Neuronal stem cell (in vitro differentiated cells): ENCODE results near the gene BORCS8.

Source experiments
- DNase-seq: peaks from one replicate; pipeline ENCODE4 v3.0.0-alpha.2; 2013; ENCODE audit warnings: low spot score
- H2AFZ ChIP-seq: one replicate; pipeline ENCODE4 v1.6.1; 2013; ENCODE audit warnings: mild to moderate bottlenecking, low read length, inconsistent platforms
- H2AK5ac ChIP-seq: 2 replicates; pipeline ENCODE4 v1.6.1; 2013; ENCODE audit warnings: low read depth, mild to moderate bottlenecking, inconsistent platforms, low read length, moderate library complexity, mixed read lengths
- H2BK120ac ChIP-seq: 2 replicates; pipeline ENCODE4 v1.6.1; 2013; ENCODE audit warnings: low read depth, mild to moderate bottlenecking, inconsistent platforms, low read length, moderate library complexity, mixed read lengths
- H2BK12ac ChIP-seq: one replicate; pipeline ENCODE4 v1.6.1; 2013; ENCODE audit warnings: low read length, inconsistent platforms
- H2BK15ac ChIP-seq: 2 replicates; pipeline ENCODE4 v1.6.1; 2013; ENCODE audit warnings: mild to moderate bottlenecking, low read length, inconsistent platforms, mixed read lengths
- H2BK5ac ChIP-seq: one replicate; pipeline ENCODE4 v1.6.1; 2013; ENCODE audit warnings: inconsistent platforms, mild to moderate bottlenecking, low read length, moderate library complexity
- H3K14ac ChIP-seq: one replicate; pipeline ENCODE4 v1.6.1; 2013; ENCODE audit warnings: low read length, inconsistent platforms
- H3K18ac ChIP-seq: 2 replicates; pipeline ENCODE4 v1.6.1; 2013; ENCODE audit warnings: low read length, inconsistent platforms
- H3K23ac ChIP-seq: 2 replicates; pipeline ENCODE4 v1.6.1; 2013; ENCODE audit warnings: low read depth, mild to moderate bottlenecking, mixed read lengths, low read length, inconsistent platforms; ENCODE audit not compliant: poor library complexity
- H3K27ac ChIP-seq: replicated peaks from 3 replicates; pipeline ENCODE4 v1.5.1; 2013; ENCODE audit warnings: low read length, inconsistent platforms
- H3K27me3 ChIP-seq, 3 experiments: 2 replicates each; pipeline ENCODE4 v1.6.1; 2013; ENCODE audit warnings: low read length in 3 of 3, mild to moderate bottlenecking in 2 of 3, inconsistent platforms in 1 of 3, low read depth in 1 of 3, mixed read lengths in 1 of 3, moderate library complexity in 1 of 3; ENCODE audit not compliant: control insufficient read depth in 3 of 3, insufficient read depth in 3 of 3
- H3K36me3 ChIP-seq, 2 donors: replicated peaks in 1 of 2; 2 replicates each; pipeline ENCODE4 v1.6.1; 2013; ENCODE audit warnings: low read length in 2 of 2; ENCODE audit not compliant: control insufficient read depth in 2 of 2, insufficient read depth in 2 of 2
- H3K4ac ChIP-seq: 2 replicates; pipeline ENCODE4 v1.6.1; 2013; ENCODE audit warnings: inconsistent platforms, mild to moderate bottlenecking, low read length, moderate library complexity
- H3K4me1 ChIP-seq, 2 donors: 1 replicate in 1 of 2; 2 replicates in 1 of 2; pipeline ENCODE4 v1.6.1; 2013; ENCODE audit warnings: low read length in 2 of 2, low read depth in 1 of 2; ENCODE audit not compliant: control insufficient read depth in 2 of 2, insufficient read depth in 1 of 2
- H3K4me2 ChIP-seq: one replicate; pipeline ENCODE4 v1.6.1; 2013; ENCODE audit warnings: mild to moderate bottlenecking, low read length, inconsistent platforms; ENCODE audit not compliant: insufficient read depth, poor library complexity, severe bottlenecking
- H3K4me3 ChIP-seq, 2 donors: 2 replicates each; pipeline ENCODE4 v1.5.1; 2013; ENCODE audit warnings: low read length in 2 of 2, mild to moderate bottlenecking in 2 of 2, inconsistent platforms in 1 of 2, moderate library complexity in 1 of 2
- H3K79me1 ChIP-seq: one replicate; pipeline ENCODE4 v1.6.1; 2013; ENCODE audit warnings: low read depth, mild to moderate bottlenecking, inconsistent platforms, low read length, moderate library complexity
- H3K9ac ChIP-seq: one replicate; pipeline ENCODE4 v1.6.1; 2013; ENCODE audit warnings: mild to moderate bottlenecking, low read depth, low read length, inconsistent platforms; ENCODE audit not compliant: poor library complexity
- H3K9me3 ChIP-seq, 2 donors: replicated peaks in 1 of 2; 2 replicates each; pipeline versions ENCODE3 to v1.6.1; 2013; ENCODE audit warnings: low read length in 2 of 2, mild to moderate bottlenecking in 2 of 2, inconsistent platforms in 1 of 2, low read depth in 1 of 2, mixed read lengths in 1 of 2, moderate library complexity in 1 of 2; ENCODE audit not compliant: control insufficient read depth in 2 of 2, insufficient read depth in 1 of 2
- H4K8ac ChIP-seq: one replicate; pipeline ENCODE4 v1.6.1; 2013; ENCODE audit warnings: low read depth, mild to moderate bottlenecking, inconsistent platforms, low read length, moderate library complexity
- H4K91ac ChIP-seq: one replicate; pipeline ENCODE4 v1.6.1; 2013; ENCODE audit warnings: low read length, low read depth, mild to moderate bottlenecking, inconsistent platforms; ENCODE audit not compliant: poor library complexity
- WGBS, 2 donors: extraction: QIAGEN DNeasy Blood & Tissue Kit; methylation state at CpG; one replicate each; pipeline ENCODE4 v1.1.7; 2013; ENCODE audit warnings: missing lambda C conversion rate in 2 of 2, mixed read lengths in 1 of 2; ENCODE audit not compliant: insufficient read length in 2 of 2, insufficient replicate concordance in 1 of 2; ENCODE audit errors: extremely low coverage in 2 of 2; 5-methylcytosine and 5-hydroxymethylcytosine counted together

The BORCS8 gene

DNA sequence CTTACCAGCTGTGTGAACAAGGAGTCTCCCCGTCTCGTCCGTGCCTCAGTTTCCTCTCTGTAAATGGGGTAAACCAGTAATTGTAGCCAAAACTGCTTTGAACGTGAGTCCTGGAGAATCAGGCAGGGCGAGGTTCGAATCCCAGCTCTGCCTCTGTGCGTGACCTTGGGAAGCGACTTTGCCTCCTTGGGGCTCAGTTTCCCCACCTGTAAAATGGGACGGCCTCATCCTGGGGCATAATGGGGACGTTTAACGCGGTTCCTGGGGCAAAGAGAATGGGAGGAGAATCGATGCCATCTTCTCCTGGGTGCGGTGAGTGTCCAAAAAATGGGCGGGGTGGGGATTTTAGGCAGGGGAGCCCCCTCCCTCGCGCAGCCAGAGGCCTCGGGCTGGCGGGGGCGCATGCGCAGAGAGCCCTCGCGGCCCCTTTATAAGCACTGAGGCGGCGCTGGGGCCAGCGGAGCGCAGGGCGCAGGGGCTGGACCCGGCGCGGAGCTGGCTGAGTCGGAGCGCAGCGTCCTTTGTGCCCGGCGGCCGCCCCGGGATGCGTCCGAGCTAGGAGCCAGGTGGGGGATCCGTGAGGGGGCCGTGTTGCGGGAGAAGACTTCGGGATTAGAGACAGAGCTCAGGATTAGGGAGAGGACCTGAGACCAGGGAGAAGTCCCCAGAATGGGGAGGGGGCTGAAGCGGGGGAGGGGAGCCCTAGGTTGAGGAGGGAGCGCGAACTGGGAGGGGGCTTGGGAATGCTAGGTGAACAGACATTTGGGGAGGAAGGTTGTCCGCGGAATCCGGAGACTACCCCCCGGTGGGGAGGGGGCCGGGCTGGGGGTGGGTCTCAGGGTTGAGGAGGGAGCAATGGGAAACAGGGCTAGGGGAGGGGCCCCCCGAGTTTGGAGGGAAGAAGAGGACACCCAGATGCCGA, 19.8 kb upstream of the BORCS8 start, which contains the start of gene NCAN:
TSS of gene NCAN (plus strand) at position 460 of the 922 bp plus-strand sequence. CDS start 4,996 bp downstream, outside the sequence.
- peak; percentile 42 for DNase-seq
- peaks cover 0 to 6% of the 10 kb centered on the region in 2 donors for H3K9me3 ChIP-seq
- H3K4me3 ChIP-seq: peak within 1 kb of the TSS; percentile 52 to 74
- H3K23ac ChIP-seq: peak within 1 kb of the TSS; percentile 68
- peaks cover 0 to 34% (median 0%) of the 10 kb centered on the region in 3 experiments for H3K27me3 ChIP-seq
- H2BK12ac ChIP-seq: no peak within 1 kb of the TSS
- H3K79me1 ChIP-seq: peaks cover 2% of the 10 kb centered on the region
- H3K18ac ChIP-seq: peak within 1 kb of the TSS; percentile 60
- no peak within 1 kb of the TSS for H4K8ac ChIP-seq
- H3K4ac ChIP-seq: no peak within 1 kb of the TSS
- no peak within 1 kb of the TSS for H2BK5ac ChIP-seq
- peak within 1 kb of the TSS; percentile 34 for H3K9ac ChIP-seq
- H4K91ac ChIP-seq: no peak within 1 kb of the TSS
- peak within 1 kb of the TSS; percentile 9 for H3K14ac ChIP-seq
- H3K4me2 ChIP-seq: peak within 1 kb of the TSS; percentile 67
- no peak within 1 kb of the TSS for H2BK120ac ChIP-seq
- peaks cover 0 to 8% of the 10 kb centered on the region in 2 donors for H3K36me3 ChIP-seq
- H3K27ac ChIP-seq: no peak within 1 kb of the TSS
- H2AFZ ChIP-seq: peak within 1 kb of the TSS; percentile 88
- H2BK15ac ChIP-seq: no peak within 1 kb of the TSS
- H3K4me1 ChIP-seq: peaks cover 13 to 23% of the 10 kb centered on the region in 2 donors
- no CpG with 5 or more reads among the region's 54 CpGs for WGBS, 2 donors
- H2AK5ac ChIP-seq: no peak within 1 kb of the TSS

DNA sequence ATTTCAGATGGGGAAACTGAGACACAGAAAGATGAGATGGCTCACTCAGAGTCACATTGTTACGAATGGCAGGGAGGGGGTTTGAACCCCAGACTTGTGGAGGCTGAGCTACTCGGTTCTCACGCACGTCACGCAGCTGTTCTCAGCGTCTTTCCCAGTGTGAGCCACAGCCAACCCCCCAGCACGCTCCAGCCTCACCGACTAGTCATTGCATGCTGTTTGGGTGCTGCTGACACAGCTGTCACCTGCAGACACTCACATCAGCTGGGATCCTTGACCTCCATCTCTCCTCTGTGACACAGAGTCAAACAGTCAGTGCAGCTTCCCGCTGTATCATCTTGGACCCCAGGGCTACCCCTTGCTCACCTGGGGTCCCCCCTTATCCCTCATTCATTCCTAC, 17.4 kb upstream of the BORCS8 start:
- peaks cover 0 to 31% (median 0%) of the 10 kb centered on the region in 3 experiments for H3K27me3 ChIP-seq
- no peak overlapping the region for H3K18ac ChIP-seq
- H3K9me3 ChIP-seq: peaks cover 0 to 6% of the 10 kb centered on the region in 2 donors
- peaks cover 16 to 25% of the 10 kb centered on the region in 2 donors for H3K4me1 ChIP-seq
- no peak overlapping the region for H3K4me2 ChIP-seq
- no peak overlapping the region for H4K91ac ChIP-seq
- H2BK15ac ChIP-seq: no peak overlapping the region
- H3K14ac ChIP-seq: no peak overlapping the region
- H3K9ac ChIP-seq: no peak overlapping the region
- no CpG with 5 or more reads among the region's 9 CpGs for WGBS, 2 donors
- H3K4ac ChIP-seq: no peak overlapping the region
- no peak overlapping the region for H4K8ac ChIP-seq
- peak overlapping the region in 1 of 2 donors; percentile 52 for H3K4me3 ChIP-seq
- no peak overlapping the region for H2BK12ac ChIP-seq
- H3K79me1 ChIP-seq: peaks cover 2% of the 10 kb centered on the region
- no peak overlapping the region for H3K27ac ChIP-seq
- no peak overlapping the region for H3K23ac ChIP-seq
- no peaks in the 10 kb centered on the region for H3K36me3 ChIP-seq
- DNase-seq: no peak
- no peak overlapping the region for H2AFZ ChIP-seq
- no peak overlapping the region for H2AK5ac ChIP-seq
- H2BK120ac ChIP-seq: no peak overlapping the region
- no peak overlapping the region for H2BK5ac ChIP-seq

DNA sequence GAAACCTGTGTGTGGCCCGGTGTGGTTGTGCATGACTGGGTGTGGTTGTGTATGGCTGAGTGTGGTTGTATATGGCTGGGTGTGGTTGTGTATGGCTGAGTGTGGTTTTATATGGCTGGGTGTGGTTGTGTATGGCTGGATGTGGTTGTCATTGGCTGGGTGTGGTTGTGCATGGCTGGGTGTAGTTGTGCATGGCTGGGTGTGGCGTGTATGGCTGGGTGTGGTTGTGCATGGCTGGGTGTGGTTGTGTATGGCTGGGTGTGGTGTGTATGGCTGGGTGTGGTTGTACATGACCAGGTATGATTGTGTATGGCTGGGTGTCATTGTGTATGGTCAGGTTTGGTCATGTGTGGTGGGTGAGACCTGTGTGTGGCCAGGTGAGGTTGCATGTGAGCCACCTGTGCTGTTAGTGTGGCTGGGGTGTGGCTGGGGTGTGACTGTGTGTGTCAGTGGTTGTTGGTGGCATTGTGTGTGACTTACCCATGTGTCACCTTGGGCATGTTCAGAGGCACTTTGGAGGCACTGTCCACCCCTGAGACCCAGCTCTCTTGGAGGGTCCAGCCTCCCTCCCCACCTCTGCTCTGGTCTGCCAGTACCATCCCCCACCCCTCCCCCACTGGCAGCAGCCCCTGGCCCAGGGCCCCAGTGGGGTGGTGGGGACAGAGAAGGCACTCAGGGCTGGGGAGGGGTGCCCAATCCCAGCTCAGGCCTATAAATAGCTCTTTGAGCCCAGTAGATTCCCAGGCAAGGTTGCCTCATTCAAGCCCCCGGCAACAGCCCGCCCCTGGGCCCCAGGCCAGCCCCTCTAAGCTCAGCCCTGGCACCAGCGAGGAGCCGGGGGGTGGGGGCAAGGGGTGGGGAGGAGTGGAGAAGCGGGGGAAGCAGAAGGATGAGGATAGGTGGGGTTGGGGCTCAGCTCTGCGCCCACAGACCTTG, 16.0 kb upstream of the BORCS8 start:
- peak overlapping the region; percentile 9 for H3K9ac ChIP-seq
- DNase-seq: no peak
- no peak overlapping the region for H4K91ac ChIP-seq
- no peak overlapping the region for H3K4ac ChIP-seq
- peaks cover 0 to 1% of the 10 kb centered on the region in 2 donors for H3K36me3 ChIP-seq
- peak overlapping the region; percentile 62 for H3K23ac ChIP-seq
- H2BK15ac ChIP-seq: no peak overlapping the region
- H2AK5ac ChIP-seq: no peak overlapping the region
- H2BK12ac ChIP-seq: no peak overlapping the region
- H3K4me3 ChIP-seq: no peak overlapping the region
- H3K4me1 ChIP-seq: peaks cover 13 to 14% of the 10 kb centered on the region in 2 donors
- H4K8ac ChIP-seq: no peak overlapping the region
- H2BK5ac ChIP-seq: no peak overlapping the region
- no peak overlapping the region for H3K18ac ChIP-seq
- peaks cover 0 to 18% (median 0%) of the 10 kb centered on the region in 3 experiments for H3K27me3 ChIP-seq
- no CpG with 5 or more reads among the region's 8 CpGs for WGBS, 2 donors
- no peak overlapping the region for H3K27ac ChIP-seq
- peaks cover 2% of the 10 kb centered on the region for H3K79me1 ChIP-seq
- H3K14ac ChIP-seq: no peak overlapping the region
- no peak overlapping the region for H2BK120ac ChIP-seq
- no peak overlapping the region for H3K4me2 ChIP-seq
- H3K9me3 ChIP-seq: peaks cover 0 to 4% of the 10 kb centered on the region in 2 donors
- H2AFZ ChIP-seq: no peak overlapping the region
